ENCODE measurements around the gene ZNF775. TPM values are rescaled to one million over a fixed set of nuclear protein-coding genes. Genes with fewer than 3 reads are reported as not detected.

The ZNF775 gene
- total and polyA plus RNA-seq, 2 of the 13 experiments (the other 11 are each of a cell fraction or from before 2014, with no cell fraction given): 3.1 to 3.2 TPM

GRCh38 chr7:150378853-150379440 lies at the start of gene ZNF775 (continued):
- no peak for TF ChIP-seq PRDM4 (CRISPR knock-in tag; IDR thresholded peaks at IDR 0.05; ENCODE audit: borderline replicate concordance)
- TF ChIP-seq NFE2L2 (IDR thresholded peaks at IDR 0.05; ENCODE audit: low read length): no peak
- TF ChIP-seq ERF (CRISPR knock-in tag; IDR thresholded peaks at IDR 0.05): 0 out of 2 replicates have a peak, but pooled peaks have one; percentile 47
- no peak for TF ChIP-seq ZNF3 (CRISPR knock-in tag; IDR thresholded peaks at IDR 0.05)
- TF ChIP-seq ARNT (IDR thresholded peaks at IDR 0.05): no peak
- TF ChIP-seq CSRNP1 (CRISPR knock-in tag; IDR thresholded peaks at IDR 0.05): no peak
- TF ChIP-seq CSRNP2 (CRISPR knock-in tag; conservative IDR thresholded peaks at IDR 0.05; ENCODE audit: low read depth): no peak
- TF ChIP-seq TFAP4 (IDR thresholded peaks at IDR 0.05; ENCODE audit: borderline replicate concordance, low read depth): no peak
- TF ChIP-seq ZNF136 (CRISPR knock-in tag; IDR thresholded peaks at IDR 0.05; ENCODE audit: low read depth): no peak
- TF ChIP-seq ZNF660 (CRISPR knock-in tag; IDR thresholded peaks at IDR 0.05; ENCODE audit: borderline replicate concordance, low read depth): no peak
- TF ChIP-seq DMTF1 (CRISPR knock-in tag; IDR thresholded peaks at IDR 0.05): no peak
- no peak for TF ChIP-seq MIER3 (CRISPR knock-in tag; IDR thresholded peaks at IDR 0.05; ENCODE audit: borderline replicate concordance)
- TF ChIP-seq YEATS2 (CRISPR knock-in tag; IDR thresholded peaks at IDR 0.05; ENCODE audit: borderline replicate concordance): 0 out of 2 replicates have a peak, but pooled peaks have one; percentile 20
- TF ChIP-seq ARID5B (CRISPR knock-in tag; IDR thresholded peaks at IDR 0.05): no peak
- no peak for TF ChIP-seq TOE1 (CRISPR knock-in tag; IDR thresholded peaks at IDR 0.05)
